EL (cell line): ENCODE data around the gene FSTL4.

Experiments
- DNase-seq: peaks from one replicate; pipeline ENCODE4 v3.0.0-alpha.2; 2016

Gene FSTL4

GRCh38 chr5:133382661-133383579 lies 229.4 kb downstream of the FSTL4 start:
- no peak for DNase-seq

GRCh38 chr5:133381571-133382365 lies 230.6 kb downstream of the FSTL4 start:
- DNase-seq = no peak

- no peak for DNase-seq
These were observed 231.3 kb downstream of the FSTL4 start for GRCh38 chr5:133381041-133381440.

- DNase-seq = no peak
These were observed 234.6 kb downstream of the FSTL4 start for GRCh38 chr5:133377736-133378135.

- DNase-seq = no peak
These were observed 235.4 kb downstream of the FSTL4 start for GRCh38 chr5:133376986-133377385.

GRCh38 chr5:133373121-133373870 lies 239.0 kb downstream of the FSTL4 start:
- no peak for DNase-seq

- DNase-seq = no peak
These were observed 239.9 kb downstream of the FSTL4 start for GRCh38 chr5:133372293-133372937.

- no peak for DNase-seq
These were observed 240.8 kb downstream of the FSTL4 start for GRCh38 chr5:133371371-133372155.

GRCh38 chr5:133370904-133371303 lies 241.4 kb downstream of the FSTL4 start:
- DNase-seq = no peak

GRCh38 chr5:133370036-133370831 lies 242.1 kb downstream of the FSTL4 start:
- DNase-seq = no peak

- no peak for DNase-seq
These were observed 243.2 kb downstream of the FSTL4 start for GRCh38 chr5:133368916-133369783.

GRCh38 chr5:133367984-133368383 lies 244.4 kb downstream of the FSTL4 start:
- DNase-seq = no peak

GRCh38 chr5:133367071-133367786 lies 245.1 kb downstream of the FSTL4 start:
- DNase-seq = no peak

- no peak for DNase-seq
These were observed 245.9 kb downstream of the FSTL4 start for GRCh38 chr5:133366438-133366837.

GRCh38 chr5:133365738-133366137 lies 246.6 kb downstream of the FSTL4 start:
- DNase-seq = no peak

GRCh38 chr5:133364936-133365707 lies 247.2 kb downstream of the FSTL4 start:
- no peak for DNase-seq

- no peak for DNase-seq
These were observed 248.3 kb downstream of the FSTL4 start for GRCh38 chr5:133363807-133364587.

- no peak for DNase-seq
These were observed 249.9 kb downstream of the FSTL4 start for GRCh38 chr5:133362438-133362837.
